H1 (cell line): Measurements from ENCODE around the gene NUDT1. TPM values are rescaled to one million over a fixed set of nuclear protein-coding genes. Genes with fewer than 3 reads are reported as not detected.

ENCODE experiments used
- CTCF ChIA-PET: fragments of 300-600 bp; sonication (Branson Sonifier 250); formaldehyde crosslinking; loops from one replicate; lab custom pipeline; 2021; ENCODE audit not compliant: partially characterized antibody; lab: Charles Lee
- POLR2A ChIA-PET: fragments of 300-600 bp; sonication (Branson Sonifier 250); formaldehyde crosslinking; loops from one replicate; lab custom pipeline; 2021; ENCODE audit warnings: inconsistent platforms; ENCODE audit not compliant: partially characterized antibody; lab: Charles Lee
- DNase-seq, 2 experiments: peaks; one replicate each; pipeline versions ENCODE4 v3.0.0 to v3.0.0-alpha.2; 2010 to 2022; ENCODE audit warnings: low spot score in 2 of 2, low read depth in 1 of 2, mixed read lengths in 1 of 2
- FAIRE-seq: peaks from 2 replicates; lab custom pipeline; 2011; peaks lifted over from hg19 to GRCh38; lab: Jason Lieb, UNC
- H2AFZ ChIP-seq: 2 replicates; pipeline ENCODE4 v1.8.1; 2012; ENCODE audit warnings: low read length, inconsistent platforms
- H2AK5ac ChIP-seq: 2 replicates; pipeline ENCODE4 v1.6.1; 2013; ENCODE audit warnings: low read depth, low read length
- H2BK120ac ChIP-seq: replicated peaks from 2 replicates; pipeline ENCODE3; 2013; ENCODE audit warnings: low read depth, low read length, inconsistent platforms
- H2BK12ac ChIP-seq: 2 replicates; pipeline ENCODE4 v1.6.1; 2013; ENCODE audit warnings: low read depth, low read length
- H2BK15ac ChIP-seq: 2 replicates; pipeline ENCODE4 v1.6.1; 2013; ENCODE audit warnings: low read length
- H2BK20ac ChIP-seq: 2 replicates; pipeline ENCODE4 v1.6.1; 2013; ENCODE audit warnings: low read length
- H2BK5ac ChIP-seq: 2 replicates; pipeline ENCODE4 v1.6.1; 2013; ENCODE audit warnings: low read depth, low read length
- H3K14ac ChIP-seq: 2 replicates; pipeline ENCODE4 v1.6.1; 2013; ENCODE audit warnings: inconsistent platforms; ENCODE audit not compliant: insufficient read length
- H3K18ac ChIP-seq: 2 replicates; pipeline ENCODE4 v1.6.1; 2013; ENCODE audit warnings: low read length; ENCODE audit errors: extremely low read depth
- H3K23ac ChIP-seq: 2 replicates; pipeline ENCODE4 v1.6.1; 2013; ENCODE audit warnings: inconsistent platforms; ENCODE audit not compliant: insufficient read length
- H3K23me2 ChIP-seq: 2 replicates; pipeline ENCODE4 v1.6.1; 2013; ENCODE audit warnings: low read depth, low read length
- H3K27ac ChIP-seq: 2 replicates; pipeline ENCODE4 v1.6.1; 2011; ENCODE audit warnings: low read depth, low read length, inconsistent platforms
- H3K27me3 ChIP-seq, 4 experiments: replicated peaks in 1 of 4; 1 replicate in 1 of 4; 2 replicates in 3 of 4; pipeline versions ENCODE4 v1.6.1 to v1.8.1; 2011 to 2013; ENCODE audit warnings: low read length in 3 of 4, mild to moderate bottlenecking in 3 of 4, inconsistent platforms in 2 of 4, mixed read lengths in 2 of 4, moderate library complexity in 1 of 4; ENCODE audit not compliant: control insufficient read depth in 3 of 4, insufficient read depth in 3 of 4; ENCODE audit errors: extremely low read depth in 1 of 4
- H3K36me3 ChIP-seq, 4 experiments: 2 replicates each; pipeline versions ENCODE4 v1.6.1 to v1.8.1; 2011 to 2013; ENCODE audit warnings: mild to moderate bottlenecking in 4 of 4, low read length in 3 of 4, moderate library complexity in 2 of 4, control low read depth in 1 of 4, inconsistent platforms in 1 of 4; ENCODE audit not compliant: insufficient read depth in 4 of 4, control insufficient read depth in 2 of 4
- H3K4ac ChIP-seq: replicated peaks from 2 replicates; pipeline ENCODE3; 2013; ENCODE audit warnings: low read length, low read depth, mixed read lengths, inconsistent platforms; ENCODE audit not compliant: insufficient read length
- H3K4me1 ChIP-seq, 4 experiments: replicated peaks in 1 of 4; 1 replicate in 1 of 4; 2 replicates in 3 of 4; pipeline versions ENCODE4 v1.6.1 to v1.8.1; 2011 to 2013; ENCODE audit warnings: low read length in 3 of 4, inconsistent platforms in 2 of 4, mixed read lengths in 1 of 4; ENCODE audit not compliant: insufficient read depth in 4 of 4, control insufficient read depth in 3 of 4
- H3K4me2 ChIP-seq, 2 experiments: 2 replicates each; pipeline versions ENCODE4 v1.6.1 to v1.8.1; 2011 to 2013; ENCODE audit warnings: low read depth in 2 of 2, low read length in 2 of 2, control low read depth in 1 of 2, inconsistent platforms in 1 of 2, mild to moderate bottlenecking in 1 of 2; ENCODE audit not compliant: insufficient read depth in 1 of 2
- H3K4me3 ChIP-seq, 4 experiments: fragments of 200-600, 300-600 bp in 1 of 4; sonication (generic), shearing (Covaris generic), sonication (Bioruptor Twin) in 1 of 4; 2 replicates each; pipeline versions ENCODE4 v1.5.1 to v1.8.1; 2011 to 2016; ENCODE audit warnings: low read length in 4 of 4, low read depth in 3 of 4, control low read depth in 2 of 4, inconsistent platforms in 2 of 4, mild to moderate bottlenecking in 2 of 4, mixed read lengths in 1 of 4, moderate library complexity in 1 of 4; ENCODE audit not compliant: insufficient read depth in 2 of 4; ENCODE audit errors: extremely low read depth in 1 of 4
- H3K56ac ChIP-seq: replicated peaks from 2 replicates; pipeline ENCODE3; 2013; ENCODE audit warnings: low read depth, mild to moderate bottlenecking, mixed read lengths, low read length, inconsistent platforms; ENCODE audit not compliant: insufficient read length
- H3K79me1 ChIP-seq: 2 replicates; pipeline ENCODE4 v1.6.1; 2013; ENCODE audit warnings: low read depth, low read length, control low read depth
- H3K79me2 ChIP-seq, 2 experiments: 2 replicates each; pipeline versions ENCODE4 v1.6.1 to v1.8.1; 2012 to 2013; ENCODE audit warnings: low read length in 2 of 2, mild to moderate bottlenecking in 2 of 2, inconsistent platforms in 1 of 2; ENCODE audit not compliant: insufficient read depth in 2 of 2, control insufficient read depth in 1 of 2
- H3K9ac ChIP-seq, 4 experiments: replicated peaks in 1 of 4; 1 replicate in 1 of 4; 2 replicates in 3 of 4; pipeline versions ENCODE4 v1.6.1 to v1.8.1; 2011 to 2013; ENCODE audit warnings: low read depth in 3 of 4, low read length in 3 of 4, control low read depth in 2 of 4, mild to moderate bottlenecking in 2 of 4, moderate library complexity in 2 of 4, inconsistent platforms in 1 of 4; ENCODE audit errors: extremely low read depth in 1 of 4
- H3K9me3 ChIP-seq, 2 experiments: 2 replicates each; pipeline versions ENCODE4 v1.6.1 to v1.8.1; 2012 to 2013; ENCODE audit warnings: mild to moderate bottlenecking in 2 of 2, moderate library complexity in 2 of 2, control low read depth in 1 of 2, inconsistent platforms in 1 of 2, low read depth in 1 of 2, low read length in 1 of 2, mixed read lengths in 1 of 2; ENCODE audit not compliant: insufficient read depth in 2 of 2
- H4K20me1 ChIP-seq, 2 experiments: replicated peaks in 1 of 2; 2 replicates each; pipeline versions ENCODE3 to v1.8.1; 2011 to 2013; ENCODE audit warnings: inconsistent platforms in 2 of 2, low read length in 2 of 2, mild to moderate bottlenecking in 1 of 2; ENCODE audit not compliant: insufficient read depth in 2 of 2, control insufficient read depth in 1 of 2
- H4K5ac ChIP-seq: 2 replicates; pipeline ENCODE4 v1.6.1; 2013; ENCODE audit warnings: low read length, low read depth, mixed read lengths, inconsistent platforms; ENCODE audit not compliant: insufficient read length
- H4K8ac ChIP-seq: 2 replicates; pipeline ENCODE4 v1.8.0; 2013; ENCODE audit warnings: mild to moderate bottlenecking, moderate library complexity, low read length, inconsistent platforms; ENCODE audit not compliant: insufficient read depth; ENCODE audit errors: extremely low read depth
- H4K91ac ChIP-seq: replicated peaks from 2 replicates; pipeline ENCODE3; 2013; ENCODE audit warnings: low read length, mixed read lengths, inconsistent platforms; ENCODE audit not compliant: insufficient read length
- CTCF ChIP-seq, 3 experiments: IDR thresholded peaks; 1 replicate in 2 of 3; 2 replicates in 1 of 3; pipeline versions ENCODE4 v1.5.1 to v1.6.1; 2011; ENCODE audit warnings: low read length in 3 of 3, mild to moderate bottlenecking in 3 of 3, inconsistent platforms in 2 of 3, low read depth in 1 of 3, moderate library complexity in 1 of 3; ENCODE audit not compliant: insufficient read depth in 1 of 3; ENCODE audit errors: control extremely low read depth in 1 of 3
- EP300 ChIP-seq, 2 experiments: IDR thresholded peaks; 1 replicate in 1 of 2; 2 replicates in 1 of 2; pipeline ENCODE4 v1.6.1; 2011 to 2012; ENCODE audit warnings: low read depth in 2 of 2, low read length in 2 of 2, mild to moderate bottlenecking in 2 of 2, borderline replicate concordance in 1 of 2, inconsistent platforms in 1 of 2, moderate library complexity in 1 of 2
- HDAC6 ChIP-seq: IDR thresholded peaks from one replicate; pipeline ENCODE4 v1.7.1; 2012; ENCODE audit warnings: low read depth, mild to moderate bottlenecking, inconsistent platforms, low read length, moderate library complexity
- KDM4A ChIP-seq: IDR thresholded peaks from one replicate; pipeline ENCODE4 v1.7.1; 2012; ENCODE audit warnings: low read depth, mild to moderate bottlenecking, moderate library complexity, low read length, inconsistent platforms; ENCODE audit not compliant: severe bottlenecking
- NANOG ChIP-seq: IDR thresholded peaks from 2 replicates; pipeline ENCODE4 v1.6.1; 2011; ENCODE audit warnings: low read length, low read depth, mild to moderate bottlenecking, inconsistent platforms; ENCODE audit not compliant: insufficient read depth, poor library complexity, severe bottlenecking
- POLR2AphosphoS5 ChIP-seq: IDR thresholded peaks from 2 replicates; pipeline ENCODE4 v1.6.1; 2011; ENCODE audit warnings: low read depth, low read length
- RNF2 ChIP-seq: fragments of 200-900, 300-1000 bp; sonication (generic); IDR thresholded peaks from 2 replicates; pipeline ENCODE4 v1.7.1; 2016; ENCODE audit warnings: borderline replicate concordance, low read depth, mild to moderate bottlenecking, antibody characterized with exemption, low read length; ENCODE audit not compliant: poor library complexity, severe bottlenecking; ENCODE audit errors: missing control alignments
- SP2 ChIP-seq: IDR thresholded peaks from 2 replicates; pipeline ENCODE4 v1.6.1; 2012; ENCODE audit warnings: mild to moderate bottlenecking, low read length, inconsistent platforms
- WGBS, 2 experiments: shearing (Covaris generic) in 1 of 2; methylation state at CpG; one replicate each; pipeline versions ENCODE4 v1.1.6 to v1.1.7; 2013 to 2015; ENCODE audit warnings: low lambda C conversion rate in 2 of 2, mixed read lengths in 2 of 2, inconsistent platforms in 1 of 2, low coverage in 1 of 2, missing lambda C conversion rate in 1 of 2; ENCODE audit not compliant: insufficient replicate concordance in 2 of 2, insufficient coverage in 1 of 2, insufficient read length in 1 of 2; ENCODE audit errors: extremely low coverage in 1 of 2, missing lambda C conversion rate in 1 of 2; 5-methylcytosine and 5-hydroxymethylcytosine counted together
- polyA plus RNA-seq, 7 experiments: library from polyadenylated mRNA; depleted of rRNA in 3 of 7; stranded (reverse) in 5 of 7; unstranded in 2 of 7; fragments of >200 nt in 5 of 7; fragments of 200-250 nt in 2 of 7; gene quantifications; 1 replicate in 5 of 7; 2 replicates in 1 of 7; 4 replicates in 1 of 7; pipeline versions ENCODE4 v1.2.1 to v1.2.3, GENCODE V29; 2011 to 2013; ENCODE audit warnings: missing spikeins in 2 of 7, mixed read lengths in 2 of 7
- total RNA-seq: library from RNA; stranded (reverse); fragmentation: NEBNext Ultra II Directional; extraction: Animal tissue kit (Norgen Biotek cat#: 25700); gene quantifications from 2 replicates; pipeline ENCODE4 v1.2.1, GENCODE V29; 2021

Gene NUDT1
- total and polyA plus RNA-seq, 2 of the 8 experiments (the other 6 are each of a cell fraction or from before 2014, with no cell fraction given) = 76.1 to 89.5 TPM

DNA sequence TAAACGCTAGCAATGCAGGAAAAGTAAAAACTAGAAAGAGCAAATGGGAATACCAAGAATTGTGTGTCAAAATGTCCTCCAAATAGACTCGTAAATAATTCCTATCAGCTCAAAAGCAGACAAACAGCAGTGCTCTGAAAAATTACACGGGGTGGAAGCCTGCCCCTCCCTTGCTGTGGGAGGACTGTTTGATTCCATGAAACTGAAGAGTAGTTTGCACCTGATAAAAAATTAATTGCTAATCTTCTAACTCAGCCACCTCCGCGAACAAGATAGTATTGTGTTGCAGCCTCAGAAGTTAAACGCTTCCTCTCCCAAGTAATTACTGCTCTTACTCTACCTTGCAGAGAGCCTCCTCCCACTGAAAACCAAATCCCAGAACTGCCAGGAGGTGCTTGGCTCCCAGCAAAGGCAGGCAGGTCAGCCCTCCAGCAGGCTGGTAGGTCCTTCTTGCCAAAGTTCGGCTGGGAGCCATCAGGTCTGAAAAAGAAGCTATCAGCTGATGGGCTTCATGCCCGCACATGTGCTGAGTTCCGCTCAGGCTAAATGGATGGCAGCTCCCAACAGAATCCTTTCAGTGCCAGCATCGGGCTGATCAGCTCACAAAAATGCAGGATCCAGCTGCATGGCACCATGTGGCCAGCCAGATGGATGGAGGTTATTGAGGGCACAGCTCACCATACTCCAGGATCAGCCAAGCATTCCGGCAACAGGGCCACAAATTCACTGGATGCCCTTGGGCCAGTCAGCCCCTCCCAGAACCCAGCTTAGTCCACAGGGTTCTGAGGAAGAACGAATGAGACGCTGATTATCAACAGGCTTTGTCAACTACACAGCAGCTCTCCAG is 46.4 kb upstream of the NUDT1 start:
- H3K9ac ChIP-seq = no peak overlapping the region
- H4K20me1 ChIP-seq = peaks cover 3 to 13% of the 10 kb centered on the region in 2 experiments
- H3K23ac ChIP-seq = no peak overlapping the region
- no peak for DNase-seq
- no peak overlapping the region for H3K27ac ChIP-seq
- H2BK15ac ChIP-seq = no peak overlapping the region
- no peak overlapping the region for H3K4me2 ChIP-seq
- H3K4me3 ChIP-seq = no peak overlapping the region
- H3K27me3 ChIP-seq = no peaks in the 10 kb centered on the region
- ChIA-PET POLR2A (no interaction called here), CTCF (interaction anchor here (0.5 to 2.6 kb wide), 35 partner anchors 8 to 527 kb away, joined by 3 to 9 read pairs (median 5); no protein-coding TSS in a partner anchor)
- no peak overlapping the region for H2AK5ac ChIP-seq
- H3K79me1 ChIP-seq = no peaks in the 10 kb centered on the region; the same call in none of the 2 replicates
- no peak overlapping the region for H4K91ac ChIP-seq
- 92% methylated on average over 13 of the region's 13 CpGs; no CpG with 5 or more reads in 1 of the 2 experiments for WGBS, 2 experiments
- no peak overlapping the region for H2AFZ ChIP-seq
- no peaks in the 10 kb centered on the region for H3K23me2 ChIP-seq
- FAIRE-seq = no peak
- no peaks in the 10 kb centered on the region for H3K4me1 ChIP-seq
- H2BK5ac ChIP-seq = no peak overlapping the region
- no peak overlapping the region for H2BK20ac ChIP-seq
- H2BK120ac ChIP-seq = no peak overlapping the region
- H3K4ac ChIP-seq = no peak overlapping the region
- no peak overlapping the region for H4K8ac ChIP-seq
- 0 out of 2 replicates have a peak overlapping the region, but pooled peaks have one; percentile 9 for H2BK12ac ChIP-seq
- H4K5ac ChIP-seq = no peak overlapping the region
- no peak overlapping the region for H3K56ac ChIP-seq
- H3K79me2 ChIP-seq = peaks cover 0 to 6% of the 10 kb centered on the region in 2 experiments; a peak in 1 of 4 replicates
- H3K9me3 ChIP-seq = peaks cover 8 to 11% of the 10 kb centered on the region in 2 experiments
- H3K14ac ChIP-seq = no peak overlapping the region
- peaks cover 0 to 25% (median 14%) of the 10 kb centered on the region in 4 experiments; a peak in 5 of 8 replicates for H3K36me3 ChIP-seq
- H3K18ac ChIP-seq = no peak overlapping the region
- TF ChIP-seq KDM4A (no peak), EP300 (IDR thresholded peaks at IDR 0.05; ENCODE audit: borderline replicate concordance in 1 of 2, low read depth in 2 of 2, low read length in 2 of 2) (no peak), CTCF (IDR thresholded peaks at IDR 0.05; ENCODE audit: control extremely low read depth in 1 of 3, insufficient read depth in 1 of 3, low read depth in 1 of 3, low read length in 3 of 3) (no peak), RNF2 (no peak), HDAC6 (no peak), POLR2AphosphoS5 (no peak), NANOG (no peak), SP2 (no peak)
